Psoas muscle (tissue), 8 donors: ENCODE data around the gene CRYBG3. TPM values are rescaled to one million over a fixed set of nuclear protein-coding genes. Genes with fewer than 3 reads are reported as not detected.

Source experiments
- ATAC-seq, 4 donors: fragments of 200-7000 bp; cut with Tn5 transposase; one replicate each; pipeline ENCODE4 v1.9.1; 2020; ENCODE audit warnings: moderate library complexity in 3 of 4, mild to moderate bottlenecking in 2 of 4
- DNase-seq, 2 donors: peaks; one replicate each; pipeline ENCODE4 v3.0.0-alpha.2; 2020
- H3K27ac ChIP-seq: fragments of 200-600 bp; one replicate; pipeline ENCODE4 v1.8.0; 2022
- H3K27me3 ChIP-seq, 3 donors: fragments of 200-600 bp in 1 of 3; one replicate each; pipeline versions ENCODE4 v1.6.1 to v1.8.0; 2013 to 2022; ENCODE audit warnings: low read length in 2 of 3, mild to moderate bottlenecking in 2 of 3, moderate library complexity in 1 of 3; ENCODE audit not compliant: insufficient read depth in 3 of 3
- H3K36me3 ChIP-seq, 2 donors: fragments of 200-600 bp in 1 of 2; one replicate each; pipeline versions ENCODE4 v1.6.1 to v1.8.0; 2013 to 2022; ENCODE audit warnings: low read depth in 1 of 2, mild to moderate bottlenecking in 1 of 2, moderate library complexity in 1 of 2; ENCODE audit not compliant: insufficient read depth in 1 of 2
- H3K4me1 ChIP-seq: fragments of 200-600 bp; one replicate; pipeline ENCODE4 v1.8.0; 2022
- H3K4me3 ChIP-seq: fragments of 200-600 bp; one replicate; pipeline ENCODE4 v1.8.0; 2022; ENCODE audit warnings: mild to moderate bottlenecking
- H3K9me3 ChIP-seq: fragments of 200-600 bp; one replicate; pipeline ENCODE4 v1.8.0; 2022
- CTCF ChIP-seq: fragments of 200-600 bp; IDR thresholded peaks from one replicate; pipeline ENCODE4 v1.8.0; 2022; ENCODE audit warnings: antibody characterized with exemption
- WGBS, 3 donors: extraction: QIAGEN DNeasy Blood & Tissue Kit; methylation state at CpG; one replicate each; pipeline versions ENCODE4 v1.1.6 to v1.1.7; 2013; 5-methylcytosine and 5-hydroxymethylcytosine counted together
- intact Hi-C, 2 donors: fragments of 100-400 bp; cut with DNase I; formaldehyde crosslinking; loops; one replicate each; pipeline versions ENCODE4 v1.11.0 to v1.14.2; 2022
- polyA plus RNA-seq, 3 donors: library from polyadenylated mRNA; stranded (reverse); fragments of 200-250 nt; gene quantifications; one replicate each; pipeline ENCODE4 v1.2.3, GENCODE V29; 2013
- total RNA-seq, 4 donors: library from RNA; stranded (reverse); fragmentation: NEBNext Ultra II Directional in 2 of 4; extraction: Animal tissue kit (Norgen Biotek cat#: 25700) in 2 of 4; gene quantifications; one replicate each; pipeline versions ENCODE4 v1.2.1 to v1.2.4, GENCODE V29; 2021 to 2023
- donor health status: healthy with polysubstance abuse.
- donor health status: DM: no; HTN: no; CAD: no; lungs with moderate emphysema.
- donor health status: Bipolar disorder and iron deficiency.
- donor health status: healthy.
- donor health status: DM: yes; HTN: yes; CAD: no.
- donor health status: DM: no; HTN: no; CAD: no.
- donor health status: DM: no; HTN: no; CAD: no.
- donor health status: DM: yes; HTN: yes; CAD: no.

CRYBG3 gene
- total and polyA plus RNA-seq, 7 donors: 5.1 to 36.9 (median 10.1) TPM

- 92 to 97% (median 96%) methylated on average over 6 of the region's 6 CpGs for WGBS, 3 donors
- H3K9me3 ChIP-seq: peaks cover 10% of the 10 kb centered on the region
- H3K27ac ChIP-seq: no peak overlapping the region
- DNase-seq (no peak), ATAC-seq (no peak)
- H3K36me3 ChIP-seq: no peaks in the 10 kb centered on the region
- intact Hi-C loops: no loop called here
- peaks cover 4% of the 10 kb centered on the region for H3K4me1 ChIP-seq
- TF ChIP-seq CTCF: no peak
- H3K4me3 ChIP-seq: no peak overlapping the region
- no peaks in the 10 kb centered on the region for H3K27me3 ChIP-seq
Observed at GRCh38 chr3:97857401-97857800, 35.6 kb downstream of the CRYBG3 start.

- intact Hi-C loops: loop anchor here in 1 of 2 donors (5.0 kb wide), 1 partner anchor 38 kb away; the partner anchor contains the start of gene CRYBG3
- no peak for TF ChIP-seq CTCF
- 98 to 99% (median 98%) methylated on average over 2 of the region's 2 CpGs for WGBS, 3 donors
- DNase-seq (no peak), ATAC-seq (no peak)
- Histone ChIP-seq H3K36me3 (peaks cover 0 to 8% of the 10 kb centered on the region in 2 donors), H3K9me3 (no peaks in the 10 kb centered on the region), H3K27ac (no peak overlapping the region), H3K27me3 (no peaks in the 10 kb centered on the region), H3K4me1 (peaks cover 10% of the 10 kb centered on the region), H3K4me3 (no peak overlapping the region)
Observed at GRCh38 chr3:97860364-97860763, 38.6 kb downstream of the CRYBG3 start.

GRCh38 chr3:97862582-97862981 lies 40.8 kb downstream of the CRYBG3 start:
- no peak for DNase-seq
- H3K27me3 ChIP-seq: no peaks in the 10 kb centered on the region
- intact Hi-C loops: loop anchor here in 1 of 2 donors (5.0 kb wide), 1 partner anchor 40 kb away; the partner anchor contains the start of gene CRYBG3
- H3K27ac ChIP-seq: no peak overlapping the region
- ATAC-seq: peak in 2 of 4 donors; percentile 29 to 45
- TF ChIP-seq CTCF: no peak
- peaks cover 0 to 8% of the 10 kb centered on the region in 2 donors for H3K36me3 ChIP-seq
- WGBS, 3 donors: 34 to 55% (median 37%) methylated on average over 1 of the region's 1 CpG
- H3K4me3 ChIP-seq: no peak overlapping the region
- peaks cover 10% of the 10 kb centered on the region for H3K4me1 ChIP-seq
- no peaks in the 10 kb centered on the region for H3K9me3 ChIP-seq

- no peak for TF ChIP-seq CTCF
- peaks cover 10% of the 10 kb centered on the region for H3K4me1 ChIP-seq
- no peak overlapping the region for H3K4me3 ChIP-seq
- intact Hi-C loops: loop anchor here in 1 of 2 donors (5.0 kb wide), 1 partner anchor 41 kb away; the partner anchor contains the start of gene CRYBG3
- no peak for DNase-seq
- no peak overlapping the region for H3K27ac ChIP-seq
- no peaks in the 10 kb centered on the region for H3K9me3 ChIP-seq
- H3K36me3 ChIP-seq: peaks cover 0 to 8% of the 10 kb centered on the region in 2 donors
- WGBS, 3 donors: 29 to 45% (median 31%) methylated on average over 1 of the region's 1 CpG
- no peaks in the 10 kb centered on the region for H3K27me3 ChIP-seq
- ATAC-seq: peak; percentile 53 to 77 (median 71)
Observed at GRCh38 chr3:97863031-97863430, 41.2 kb downstream of the CRYBG3 start.

GRCh38 chr3:97863775-97864174 lies 42.0 kb downstream of the CRYBG3 start:
- DNase-seq (no peak), ATAC-seq (no peak)
- Histone ChIP-seq H3K27me3 (no peaks in the 10 kb centered on the region), H3K4me3 (no peak overlapping the region), H3K27ac (no peak overlapping the region), H3K36me3 (peaks cover 0 to 8% of the 10 kb centered on the region in 2 donors), H3K9me3 (no peaks in the 10 kb centered on the region), H3K4me1 (peaks cover 10% of the 10 kb centered on the region)
- 85 to 94% (median 92%) methylated on average over 3 of the region's 3 CpGs for WGBS, 3 donors
- intact Hi-C loops: loop anchor here in 1 of 2 donors (5.0 kb wide), 1 partner anchor 41 kb away; the partner anchor contains the start of gene CRYBG3
- no peak for TF ChIP-seq CTCF
